ENCODE measurements around the gene LTA4H. TPM values are rescaled to one million over a fixed set of nuclear protein-coding genes. Genes with fewer than 3 reads are reported as not detected.

The LTA4H gene
- total RNA-seq, 4 donors from 2014 or later = 52.9 to 121 (median 70.9) TPM

DNA sequence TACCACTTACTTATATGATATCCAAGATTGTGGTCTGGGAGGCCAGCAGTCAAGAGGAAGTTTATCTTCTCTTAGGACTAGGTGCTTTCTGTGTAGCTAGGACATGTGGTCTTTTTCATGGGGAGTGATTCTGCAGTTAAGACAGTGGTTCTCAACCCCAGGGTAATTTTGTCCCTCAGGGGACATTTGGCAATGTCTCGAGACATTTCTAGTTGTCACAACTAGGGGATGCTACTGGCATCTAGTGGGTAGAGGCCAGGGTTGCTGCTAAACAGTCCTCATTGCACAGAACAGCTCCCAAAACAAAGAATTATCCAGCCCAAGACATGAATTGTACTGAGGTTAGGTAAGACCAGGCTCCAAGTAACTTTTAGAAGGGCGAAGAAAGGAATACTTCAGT lies 72.3 kb downstream of the LTA4H start:
- H3K4me1 ChIP-seq = no peaks in the 10 kb centered on the region
- H3K9me3 ChIP-seq = no peaks in the 10 kb centered on the region
- H3K27ac ChIP-seq = no peak overlapping the region
- DNase-seq = no peak
- intact Hi-C loops (cut with DNase I; ENCODE audit: low total_unique reads) = no loop called here
- no peak overlapping the region for H3K4me3 ChIP-seq
- H3K36me3 ChIP-seq = no peaks in the 10 kb centered on the region
- H3K27me3 ChIP-seq = no peaks in the 10 kb centered on the region
- TF ChIP-seq POLR2A (IDR thresholded peaks at IDR 0.05) = no peak
- TF ChIP-seq, protein P1, sequence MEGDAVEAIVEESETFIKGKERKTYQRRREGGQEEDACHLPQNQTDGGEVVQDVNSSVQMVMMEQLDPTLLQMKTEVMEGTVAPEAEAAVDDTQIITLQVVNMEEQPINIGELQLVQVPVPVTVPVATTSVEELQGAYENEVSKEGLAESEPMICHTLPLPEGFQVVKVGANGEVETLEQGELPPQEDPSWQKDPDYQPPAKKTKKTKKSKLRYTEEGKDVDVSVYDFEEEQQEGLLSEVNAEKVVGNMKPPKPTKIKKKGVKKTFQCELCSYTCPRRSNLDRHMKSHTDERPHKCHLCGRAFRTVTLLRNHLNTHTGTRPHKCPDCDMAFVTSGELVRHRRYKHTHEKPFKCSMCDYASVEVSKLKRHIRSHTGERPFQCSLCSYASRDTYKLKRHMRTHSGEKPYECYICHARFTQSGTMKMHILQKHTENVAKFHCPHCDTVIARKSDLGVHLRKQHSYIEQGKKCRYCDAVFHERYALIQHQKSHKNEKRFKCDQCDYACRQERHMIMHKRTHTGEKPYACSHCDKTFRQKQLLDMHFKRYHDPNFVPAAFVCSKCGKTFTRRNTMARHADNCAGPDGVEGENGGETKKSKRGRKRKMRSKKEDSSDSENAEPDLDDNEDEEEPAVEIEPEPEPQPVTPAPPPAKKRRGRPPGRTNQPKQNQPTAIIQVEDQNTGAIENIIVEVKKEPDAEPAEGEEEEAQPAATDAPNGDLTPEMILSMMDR (IDR thresholded peaks at IDR 0.05) = no peak

GRCh38 chr12:95962222-95962621 lies 73.2 kb downstream of the LTA4H start:
- DNase-seq = no peak
- no peaks in the 10 kb centered on the region for H3K36me3 ChIP-seq
- intact Hi-C loops (cut with DNase I; ENCODE audit: low total_unique reads) = no loop called here
- no peaks in the 10 kb centered on the region for H3K4me1 ChIP-seq
- no peak overlapping the region for H3K4me3 ChIP-seq
- H3K27ac ChIP-seq = no peak overlapping the region
- H3K27me3 ChIP-seq = no peaks in the 10 kb centered on the region
- H3K9me3 ChIP-seq = no peaks in the 10 kb centered on the region
- no peak for TF ChIP-seq POLR2A (IDR thresholded peaks at IDR 0.05)

- no peaks in the 10 kb centered on the region for H3K9me3 ChIP-seq
- H3K27me3 ChIP-seq = no peaks in the 10 kb centered on the region
- no peak overlapping the region for H3K27ac ChIP-seq
- DNase-seq = no peak
- intact Hi-C loops (cut with DNase I; ENCODE audit: low total_unique reads) = no loop called here
- no peaks in the 10 kb centered on the region for H3K36me3 ChIP-seq
- H3K4me1 ChIP-seq = no peaks in the 10 kb centered on the region
- H3K4me3 ChIP-seq = no peak overlapping the region
- TF ChIP-seq, protein P1 (IDR thresholded peaks at IDR 0.05) = no peak
- TF ChIP-seq POLR2A (IDR thresholded peaks at IDR 0.05) = no peak
Measured at GRCh38 chr12:95960241-95960640, 75.1 kb downstream of the LTA4H start.

DNA sequence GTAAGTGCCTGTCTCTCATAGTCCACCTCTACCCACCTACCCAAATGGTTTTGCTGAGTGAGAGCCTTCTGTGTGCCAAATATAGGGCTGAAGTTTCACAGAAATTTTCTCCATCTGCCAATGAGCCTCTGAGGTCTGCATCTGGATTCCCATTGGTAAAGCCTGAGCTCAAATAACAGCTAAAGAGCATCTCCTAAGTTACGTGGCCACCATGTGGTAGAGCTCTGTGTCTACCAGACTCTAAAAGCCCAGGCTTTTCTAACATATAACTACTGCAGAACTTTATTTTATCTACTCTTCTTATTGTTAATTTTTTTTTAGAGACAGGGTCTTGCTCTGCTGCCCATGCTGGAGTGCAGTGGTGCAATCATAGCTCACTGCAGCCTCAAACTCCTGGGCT lies 76.3 kb downstream of the LTA4H start:
- H3K36me3 ChIP-seq = no peaks in the 10 kb centered on the region
- no peak overlapping the region for H3K27ac ChIP-seq
- no peak overlapping the region for H3K4me3 ChIP-seq
- no peak for DNase-seq
- intact Hi-C loops (cut with DNase I; ENCODE audit: low total_unique reads) = no loop called here
- TF ChIP-seq POLR2A (IDR thresholded peaks at IDR 0.05) = no peak
- TF ChIP-seq, protein P1 (IDR thresholded peaks at IDR 0.05) = no peak
- no peaks in the 10 kb centered on the region for H3K27me3 ChIP-seq
- no peaks in the 10 kb centered on the region for H3K4me1 ChIP-seq
- H3K9me3 ChIP-seq = no peaks in the 10 kb centered on the region

- intact Hi-C loops (cut with DNase I; ENCODE audit: low total_unique reads) = no loop called here
Measured at GRCh38 chr12:95956557-95957145, 78.7 kb downstream of the LTA4H start.

More at GRCh38 chr12:95956557-95957145, 78.7 kb downstream of the LTA4H start:
- Histone ChIP-seq H3K36me3 (no peaks in the 10 kb centered on the region), H3K27ac (no peak overlapping the region), H3K9me3 (no peaks in the 10 kb centered on the region), H3K4me1 (no peaks in the 10 kb centered on the region), H3K4me3 (no peak overlapping the region), H3K27me3 (no peaks in the 10 kb centered on the region)
- DNase-seq = no peak
- TF ChIP-seq, protein P1 (IDR thresholded peaks at IDR 0.05) = no peak
- no peak for TF ChIP-seq POLR2A (IDR thresholded peaks at IDR 0.05)
